CD4-positive, alpha-beta T cell treated with Interleukin-15 for 1 hour (primary cell): ENCODE results near the gene CHRNA5.
"Not testable (repeated sequence)": the region's sequence is repeated elsewhere in the genome, so short reads cannot be mapped to it uniquely, and the experiment has no call there.

Experiments used
- DNase-seq: peaks from one replicate; pipeline ENCODE4 v3.0.0-alpha.2; 2020

CHRNA5 gene

DNA sequence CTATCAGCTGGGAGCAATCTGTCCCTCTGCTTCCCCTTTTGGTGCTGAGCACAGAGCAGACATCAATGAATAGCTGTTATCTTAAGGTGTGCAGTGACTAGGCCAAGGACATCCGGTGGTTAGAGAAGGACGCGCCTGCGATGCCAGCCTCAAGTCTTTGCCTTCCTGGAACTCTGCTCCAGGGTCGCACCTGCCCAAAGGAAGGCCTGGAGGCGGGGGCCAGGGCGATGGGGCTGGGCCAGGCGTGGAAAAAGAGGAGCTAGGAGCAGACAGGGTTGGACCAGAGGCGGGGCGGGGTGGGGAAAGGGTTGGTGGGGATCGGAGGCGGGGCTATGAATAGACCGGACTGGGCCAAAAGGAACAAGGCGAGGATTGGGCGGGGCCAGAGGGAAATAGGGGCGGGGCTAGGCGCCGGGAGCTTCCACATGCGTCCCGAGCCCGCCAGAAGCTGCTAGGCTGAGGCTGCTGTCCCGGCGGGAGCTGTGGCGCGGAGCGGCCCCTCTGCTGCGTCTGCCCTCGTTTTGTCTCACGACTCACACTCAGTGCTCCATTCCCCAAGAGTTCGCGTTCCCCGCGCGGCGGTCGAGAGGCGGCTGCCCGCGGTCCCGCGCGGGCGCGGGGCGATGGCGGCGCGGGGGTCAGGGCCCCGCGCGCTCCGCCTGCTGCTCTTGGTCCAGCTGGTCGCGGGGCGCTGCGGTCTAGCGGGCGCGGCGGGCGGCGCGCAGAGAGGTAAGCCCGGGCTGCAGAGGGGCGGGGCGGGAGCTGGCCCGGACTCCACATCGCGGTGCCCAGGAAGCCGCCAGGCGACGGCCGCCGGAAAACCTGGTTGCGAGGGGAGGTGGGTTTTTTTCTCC is at the start of gene CHRNA5:
Gene CHRNA5, plus strand, starts transcription at position 424 of the 854 bp plus-strand sequence. Its CDS starts 200 bp downstream, at position 624.
- no peak for DNase-seq

DNA sequence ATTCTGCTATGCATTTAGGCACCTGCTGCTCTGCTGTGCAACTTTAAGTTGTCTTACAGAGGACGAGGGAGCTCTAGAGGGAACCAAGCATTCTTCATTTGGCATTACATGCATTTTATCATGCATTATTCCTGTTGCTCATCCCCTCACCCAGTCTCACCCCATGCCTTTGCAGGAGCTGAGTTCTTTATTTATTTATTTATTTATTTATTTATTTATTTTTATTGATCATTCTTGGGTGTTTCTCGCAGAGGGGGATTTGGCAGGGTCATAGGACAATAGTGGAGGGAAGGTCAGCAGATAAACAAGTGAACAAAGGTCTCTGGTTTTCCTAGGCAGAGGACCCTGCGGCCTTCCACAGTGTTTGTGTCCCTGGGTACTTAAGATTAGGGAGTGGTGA is 45.3 kb upstream of the CHRNA5 start:
- DNase-seq = not testable (repeated sequence)

DNA sequence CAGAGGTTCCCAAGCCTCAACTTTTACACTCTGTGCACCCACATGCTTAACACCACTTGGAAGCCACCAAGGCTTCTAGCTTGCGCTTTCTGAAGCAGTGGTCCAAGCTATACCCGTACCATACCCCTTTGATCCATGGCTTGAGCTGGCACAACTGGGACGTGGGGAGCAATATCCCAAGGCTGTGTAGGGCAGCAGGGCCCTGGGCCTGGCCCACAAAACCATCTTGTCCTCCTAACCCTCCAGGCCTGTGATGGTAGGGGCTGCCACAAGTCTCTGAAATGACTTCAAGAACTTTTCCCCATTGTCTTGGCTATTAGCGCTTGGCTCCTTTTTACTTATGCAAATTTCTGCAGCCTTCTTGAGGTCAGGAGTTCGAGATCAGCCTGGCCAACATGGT is 41.1 kb upstream of the CHRNA5 start:
- no peak for DNase-seq

DNA sequence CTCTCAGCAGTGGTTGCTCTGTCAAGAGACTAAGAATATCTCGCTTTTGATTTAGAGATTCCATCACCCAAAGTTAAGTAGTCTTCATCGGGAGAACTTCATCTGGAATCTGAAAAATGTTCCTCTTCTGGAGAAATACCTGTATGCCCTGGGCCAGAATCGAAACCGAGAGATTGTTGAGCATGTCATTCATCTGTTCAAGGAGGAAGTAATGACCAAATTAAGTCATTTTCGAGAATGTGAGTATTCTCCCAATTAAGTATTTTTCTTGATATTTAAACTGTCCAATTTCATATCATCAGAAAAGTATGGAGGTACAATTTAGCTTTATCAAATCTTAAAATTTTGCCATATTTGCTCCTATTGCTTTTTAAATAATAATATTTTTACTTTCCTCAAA is 38.0 kb upstream of the CHRNA5 start:
- DNase-seq = no peak

DNA sequence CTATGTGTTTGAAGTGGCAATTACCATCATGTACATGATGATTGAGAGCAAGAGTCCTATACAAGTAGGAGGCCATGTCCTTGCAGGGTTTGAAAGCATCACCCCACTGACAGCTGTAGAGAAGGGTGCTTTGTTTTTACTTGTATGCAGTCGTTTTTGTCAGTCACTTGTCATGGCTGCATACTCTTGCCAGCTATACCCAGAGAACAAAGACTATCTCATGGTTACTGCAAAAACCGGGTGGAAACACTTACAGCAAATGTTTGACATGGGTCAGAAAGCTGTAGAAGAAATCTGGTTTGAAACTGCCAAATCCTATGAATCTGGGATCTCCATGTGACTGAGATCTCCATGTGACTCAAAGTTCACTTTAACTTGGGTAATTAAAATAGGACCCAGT is 32.0 kb upstream of the CHRNA5 start:
- no peak for DNase-seq

DNA sequence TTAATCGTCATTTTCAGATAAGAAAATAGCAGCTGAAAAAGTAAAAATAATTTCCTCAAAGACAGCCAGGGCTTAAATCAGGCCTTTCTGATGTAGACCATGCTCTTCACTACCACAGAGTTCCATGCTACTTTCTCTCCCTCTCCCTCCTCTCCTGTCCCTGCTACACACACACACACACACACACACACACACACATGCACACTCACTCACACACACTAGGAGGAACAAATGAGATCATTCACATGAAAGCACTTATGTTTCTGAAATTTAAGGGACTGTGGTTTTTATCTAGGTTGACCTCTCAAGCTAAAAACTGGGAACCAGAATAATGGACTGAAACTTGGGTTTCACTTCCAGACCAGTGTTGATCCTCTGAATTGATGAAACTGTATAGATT is 29.2 kb upstream of the CHRNA5 start:
- no peak for DNase-seq

DNA sequence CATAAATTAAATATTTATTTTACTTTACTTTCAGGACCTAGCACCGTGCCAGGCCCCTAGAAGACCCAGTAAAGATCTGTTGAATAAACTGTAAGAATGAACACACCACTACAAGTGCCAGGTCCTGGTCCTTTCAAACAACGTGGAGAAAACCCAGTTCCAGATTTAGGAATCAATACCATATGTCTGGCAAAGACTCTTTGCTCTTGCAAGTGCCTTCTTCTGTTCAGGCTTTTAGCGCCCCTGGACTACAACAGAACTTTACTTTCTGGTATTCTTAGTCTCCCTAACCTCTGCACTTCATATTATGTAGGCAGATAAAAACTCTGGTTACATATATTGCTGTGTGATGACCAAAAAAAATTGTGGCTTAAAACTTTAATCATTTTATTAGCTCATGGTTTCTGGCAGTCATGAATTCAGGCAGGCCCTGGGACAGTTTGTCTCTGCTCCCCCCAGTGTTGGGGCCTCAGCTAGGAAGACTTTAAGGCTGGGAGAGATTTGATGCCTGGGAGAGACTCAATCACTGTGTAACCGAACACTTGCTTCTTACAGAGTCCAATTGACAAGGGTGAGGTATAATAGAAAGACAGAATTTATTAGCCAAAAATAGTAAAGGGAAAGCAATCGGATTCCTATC is 27.9 kb upstream of the CHRNA5 start:
- no peak for DNase-seq

DNA sequence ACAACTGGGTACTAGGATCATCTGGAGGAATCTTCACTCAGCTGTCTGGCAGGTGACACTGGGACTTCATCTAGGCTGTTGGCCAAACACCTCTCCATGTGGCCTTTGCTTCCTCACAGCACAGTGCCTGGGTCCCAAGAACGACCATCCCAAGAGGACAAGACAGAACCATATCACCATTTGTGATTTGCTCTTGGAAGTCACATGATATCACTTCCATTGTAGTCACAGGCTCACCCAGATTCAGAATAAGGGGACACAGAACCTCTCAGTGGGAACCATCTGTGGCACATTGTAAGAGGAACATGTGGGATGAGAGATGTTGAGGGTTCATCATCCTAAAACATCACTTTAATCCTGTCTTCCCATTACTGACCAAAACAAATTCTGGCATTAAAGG is 27.0 kb upstream of the CHRNA5 start:
- no peak for DNase-seq

DNA sequence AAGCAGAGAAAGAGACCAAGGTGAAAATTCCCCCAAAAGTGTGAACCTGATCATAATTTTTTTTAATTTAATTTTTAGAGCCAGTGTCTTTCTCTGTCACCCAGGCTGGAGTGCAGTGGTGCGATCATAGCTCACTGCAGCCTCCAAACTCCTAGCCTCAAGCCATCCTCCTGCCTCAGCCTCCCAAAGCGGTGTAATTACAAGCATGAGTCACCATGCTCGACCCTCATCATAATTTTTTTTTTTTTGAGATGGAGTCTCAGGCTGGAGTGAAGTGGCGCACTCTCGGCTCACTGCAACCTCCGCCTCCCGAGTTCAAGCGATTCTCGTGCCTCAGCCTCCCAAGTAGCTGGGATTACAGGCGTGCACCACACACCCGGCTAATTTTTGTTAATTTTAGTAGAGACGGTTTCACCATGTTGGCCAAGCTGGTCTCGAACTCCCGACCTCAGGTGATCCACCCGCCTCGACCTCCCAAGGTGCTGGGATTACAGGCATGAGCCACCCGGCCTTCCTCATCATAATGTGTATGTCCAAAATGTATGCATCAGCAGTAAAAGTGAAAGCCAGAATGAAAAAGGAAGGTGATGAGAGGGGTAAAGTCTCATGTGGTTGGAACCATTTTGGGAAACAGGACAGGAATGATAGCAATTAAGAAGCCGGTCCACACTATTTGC is 25.7 kb upstream of the CHRNA5 start:
- DNase-seq = not testable (repeated sequence)

DNA sequence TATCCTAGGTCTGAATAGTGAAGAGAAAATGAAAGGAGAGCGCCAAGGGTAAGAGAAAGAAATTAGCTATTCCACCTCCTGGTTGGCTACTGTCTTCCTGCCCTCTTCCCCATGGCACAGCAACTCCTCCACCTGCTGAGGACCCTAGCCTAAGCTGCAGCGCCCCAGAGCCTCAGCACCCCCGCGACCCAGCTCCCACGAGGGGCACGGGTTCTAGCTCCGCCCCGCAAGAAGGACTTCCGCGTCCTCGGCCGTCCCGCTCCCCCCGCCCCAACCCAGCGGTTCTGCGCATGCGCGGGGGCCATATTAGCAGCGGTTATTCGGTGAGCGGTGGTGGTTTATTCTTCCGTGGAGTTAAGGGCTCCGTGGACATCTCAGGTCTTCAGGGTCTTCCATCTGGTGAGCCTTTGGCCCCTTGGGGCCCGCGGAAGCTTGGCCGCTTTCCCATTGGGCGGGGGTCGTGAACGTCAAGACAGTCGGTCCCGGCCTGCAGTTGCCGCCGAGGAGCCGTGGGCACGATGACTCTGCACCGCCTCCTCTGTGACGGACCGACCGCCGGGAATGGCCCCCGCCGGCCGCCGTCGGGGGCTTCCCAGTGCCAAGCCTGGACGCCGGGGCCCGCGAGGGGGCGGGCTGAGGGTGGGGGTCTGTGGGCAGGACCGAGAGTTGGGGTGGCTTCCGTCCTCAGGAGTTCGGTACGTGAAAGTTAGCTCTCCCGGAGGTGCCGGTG is 25.0 kb upstream of the CHRNA5 start, which contains the start of gene PSMA4:
Gene PSMA4, plus strand, starts transcription at position 304 of the 730 bp plus-strand sequence. CDS start 1,484 bp downstream, outside the sequence.
- DNase-seq = peak; percentile 90

DNA sequence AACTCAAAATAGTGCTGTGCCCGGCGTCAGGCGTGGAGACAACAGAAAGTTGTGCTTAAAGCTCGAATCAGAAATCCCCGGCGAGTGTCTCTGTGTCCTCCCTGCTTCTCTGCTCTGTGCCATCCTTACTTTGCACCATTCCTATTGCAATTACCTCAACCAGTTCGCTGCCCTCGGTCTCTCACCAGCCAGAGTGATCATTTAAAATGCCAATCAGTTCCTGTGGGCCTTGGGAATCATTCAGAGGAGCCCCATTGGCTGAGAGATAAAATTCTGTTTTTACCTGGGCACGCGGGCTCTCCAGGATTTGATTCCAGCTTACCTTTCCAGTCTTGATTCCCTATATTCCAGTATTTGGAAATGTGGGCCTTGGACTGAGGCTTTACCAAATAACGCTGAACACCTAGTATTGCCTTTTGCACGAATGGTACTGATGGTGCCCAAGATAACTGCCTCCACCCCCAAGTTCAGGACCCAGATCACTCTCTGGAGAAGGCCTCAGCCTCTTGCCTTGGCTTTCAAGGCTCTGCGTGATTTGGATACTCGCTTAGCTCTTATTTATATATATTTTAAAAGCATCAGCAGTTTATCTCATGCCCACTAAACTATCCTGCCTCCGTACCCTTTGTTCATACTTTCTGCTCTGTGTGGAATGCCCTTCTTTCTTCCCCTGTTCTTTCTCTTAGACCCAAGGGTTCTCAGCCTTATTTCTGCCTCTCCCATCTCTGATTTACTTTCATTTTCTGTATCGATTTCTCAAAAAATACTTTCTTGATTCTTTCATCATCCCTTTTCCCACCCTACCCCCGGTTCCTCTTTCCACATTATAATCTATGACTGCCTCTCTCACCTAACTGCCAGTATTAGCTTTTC is 24.2 kb upstream of the CHRNA5 start:
- DNase-seq = no peak

DNA sequence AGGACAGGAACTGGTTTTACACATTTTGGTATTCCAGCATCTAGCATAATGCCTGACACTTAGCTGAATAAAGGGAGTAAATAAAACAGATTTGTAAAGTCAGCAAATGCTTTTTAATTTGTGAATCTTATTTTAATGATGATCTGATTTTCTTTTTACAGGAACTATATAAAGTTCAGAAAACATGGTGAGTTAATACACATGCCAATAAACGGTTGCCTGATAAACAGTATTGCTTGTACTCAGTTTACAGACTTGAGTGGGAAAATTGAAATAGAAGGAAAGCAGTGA is 23.6 kb upstream of the CHRNA5 start:
- no peak for DNase-seq

DNA sequence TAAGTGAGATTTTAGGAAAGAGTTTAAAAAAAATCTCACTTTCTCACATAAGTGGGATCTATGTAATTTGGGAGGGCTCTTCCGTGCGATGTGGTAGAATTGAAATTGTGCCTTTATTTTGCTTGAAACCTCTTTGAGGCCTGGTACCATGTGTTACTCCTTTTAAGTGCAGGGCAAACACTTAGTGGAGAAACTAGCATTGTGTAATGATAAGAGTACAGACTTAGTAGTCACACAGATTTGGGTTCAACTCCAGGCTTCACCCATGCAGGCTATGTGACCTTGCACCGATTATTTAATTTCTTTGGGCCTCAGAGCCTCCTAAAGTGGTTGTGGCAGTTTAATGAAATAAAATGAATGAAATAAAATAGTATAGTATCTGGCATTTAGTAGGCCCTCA is 22.7 kb upstream of the CHRNA5 start:
- DNase-seq = no peak

DNA sequence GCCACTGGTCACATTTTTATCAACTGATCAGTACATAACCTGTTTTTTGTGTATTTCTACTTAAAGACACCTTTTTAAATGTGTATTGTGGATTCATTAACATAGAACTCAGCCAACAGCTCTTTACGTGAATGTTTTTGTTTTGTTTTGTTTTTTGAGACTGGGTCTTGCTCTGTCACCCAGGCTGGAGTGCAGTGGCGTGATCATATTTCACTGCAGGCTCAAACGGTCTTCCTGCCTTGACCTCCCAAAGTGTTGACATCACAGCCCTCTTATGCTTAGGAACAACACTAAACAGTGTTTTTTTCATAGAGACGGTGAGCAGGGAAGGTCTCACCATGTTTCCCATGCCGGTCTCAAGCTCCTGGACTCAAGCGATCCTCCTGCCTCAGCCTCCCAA is 15.1 kb upstream of the CHRNA5 start:
- no peak for DNase-seq

DNA sequence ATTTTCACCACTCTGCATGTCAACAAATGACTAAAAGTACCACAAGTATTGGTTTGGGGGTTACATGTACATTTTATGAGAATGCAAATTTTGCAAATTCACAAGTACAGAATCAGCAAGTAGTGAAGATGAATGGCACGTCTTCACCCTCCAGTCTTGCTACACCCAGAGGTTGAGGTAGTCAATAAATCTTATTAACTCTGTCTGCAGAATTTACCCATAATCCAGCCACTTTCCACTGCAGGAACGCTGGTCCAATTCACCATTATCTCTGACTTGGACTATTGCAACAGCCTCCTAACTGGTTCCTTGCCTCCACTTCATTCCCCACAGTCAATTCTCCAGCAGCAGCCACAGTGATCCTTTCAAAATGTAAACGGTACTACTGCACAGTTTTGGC is 14.5 kb upstream of the CHRNA5 start:
- DNase-seq = no peak

DNA sequence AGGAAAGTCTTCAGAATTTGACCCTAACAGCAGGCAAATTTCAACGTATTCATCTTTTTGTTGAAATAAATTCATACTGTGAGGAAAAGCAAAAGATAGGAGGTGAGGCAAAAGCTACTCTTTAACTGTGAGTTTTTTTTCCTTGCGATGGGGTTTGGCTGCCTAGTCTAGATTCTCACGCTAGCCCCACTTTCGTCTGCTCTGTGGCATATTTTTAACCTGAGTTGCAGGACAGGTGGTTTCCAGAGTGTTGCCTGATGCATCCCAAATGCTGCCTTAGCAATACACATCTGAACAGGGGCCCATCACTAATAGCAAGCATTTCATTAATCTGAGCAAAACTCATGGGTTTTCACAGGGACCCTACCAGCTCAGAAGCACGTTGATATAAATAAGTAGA is 13.4 kb upstream of the CHRNA5 start:
- no peak for DNase-seq

DNA sequence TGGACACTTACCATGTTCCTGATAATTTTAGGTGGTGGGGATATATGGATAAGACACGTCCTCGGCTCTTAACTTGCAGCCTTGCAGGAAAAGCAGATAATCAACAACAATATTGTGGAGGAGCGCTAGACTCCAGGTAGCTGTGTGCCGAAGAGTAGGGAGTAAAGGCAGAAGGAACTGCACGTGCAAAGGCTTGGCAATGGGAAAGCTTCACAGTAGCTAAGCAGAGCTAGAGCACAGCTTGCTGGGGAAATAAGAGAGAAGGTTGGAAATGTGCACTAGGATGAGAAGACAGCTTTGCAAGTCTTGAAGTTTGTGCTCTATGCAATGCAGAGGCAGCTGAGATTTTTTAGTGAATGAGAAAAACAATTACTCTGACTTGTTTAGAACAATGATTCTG is 12.7 kb upstream of the CHRNA5 start:
- no peak for DNase-seq

DNA sequence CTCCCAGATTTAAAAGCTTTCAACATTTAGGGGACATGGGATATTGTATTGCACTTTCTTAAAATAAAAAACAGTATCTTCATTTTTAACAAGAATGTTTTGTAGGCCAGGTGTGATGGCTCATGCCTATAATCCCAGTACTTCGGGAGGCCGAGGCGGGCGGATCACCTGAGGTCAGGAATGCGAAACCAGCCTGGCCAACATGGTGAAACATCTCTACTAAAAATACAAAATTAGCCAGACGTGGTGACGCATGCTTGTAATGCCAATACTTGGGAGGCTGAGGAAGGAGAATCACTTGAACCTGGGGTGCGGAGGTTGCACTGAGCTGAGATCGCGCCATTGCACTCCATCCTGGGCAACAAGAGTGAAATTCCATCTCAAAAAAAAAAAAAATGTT is 5.1 kb upstream of the CHRNA5 start:
- DNase-seq = not testable (repeated sequence)

DNA sequence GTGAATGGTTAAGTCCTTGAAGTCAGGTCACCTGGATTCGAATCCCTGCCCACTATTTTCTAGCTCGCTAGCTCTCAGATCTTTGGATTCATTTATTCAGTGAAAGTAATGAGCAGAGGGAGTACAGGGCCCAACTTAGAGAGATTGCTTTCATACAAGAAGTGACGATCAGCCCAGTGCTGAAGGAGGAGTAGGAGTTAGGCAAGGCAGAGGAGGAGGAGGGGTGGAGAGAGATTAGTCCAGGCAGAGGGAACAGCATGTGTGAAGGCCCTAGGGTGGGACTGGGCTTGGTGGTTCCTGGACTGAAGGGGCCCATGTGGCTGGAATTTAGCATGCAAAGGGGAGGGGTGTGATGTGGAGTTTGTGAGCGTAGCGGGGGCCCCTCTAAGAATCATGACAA is 3.8 kb upstream of the CHRNA5 start:
- DNase-seq = no peak

DNA sequence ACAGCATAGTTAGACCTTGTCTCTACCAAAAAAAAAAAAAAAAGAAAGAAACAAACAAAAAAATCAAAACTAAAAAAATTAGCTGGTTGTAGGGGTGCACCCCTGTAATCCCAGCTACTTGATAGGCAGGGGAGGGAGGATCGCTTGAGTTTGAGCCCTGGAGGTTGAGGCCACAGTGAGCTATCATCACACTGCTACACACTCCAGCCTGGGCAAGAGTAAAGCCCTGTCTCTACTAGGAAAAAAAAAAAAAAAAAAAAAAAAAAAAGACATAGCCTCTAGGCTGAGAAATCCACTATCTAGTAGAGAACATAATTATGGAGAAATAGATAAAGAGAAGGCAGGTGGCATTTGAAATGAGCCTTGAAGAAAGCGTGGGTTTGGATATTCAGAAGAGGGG is 2.2 kb upstream of the CHRNA5 start:
- no peak for DNase-seq

DNA sequence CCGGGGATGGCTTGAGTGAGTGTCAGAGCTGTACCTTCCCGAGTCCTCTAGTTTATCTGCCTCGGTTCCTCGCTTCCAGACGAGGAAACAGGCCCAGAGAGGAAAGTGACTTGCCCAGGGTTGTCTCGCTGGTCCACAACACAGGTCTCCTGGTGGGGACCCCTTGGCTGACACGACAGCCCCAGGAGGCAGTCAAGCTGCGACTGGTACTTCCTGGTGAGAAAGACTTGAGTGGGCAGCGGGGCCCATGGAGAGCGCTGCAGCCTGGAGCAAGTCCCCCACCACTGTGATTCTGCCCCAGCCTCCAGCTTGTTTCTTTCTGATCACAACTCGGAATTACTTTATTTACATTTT is 600 bp upstream of the CHRNA5 start:
- DNase-seq = no peak
